HepG2 (cell line): ENCODE measurements around the gene RHOT2. TPM values are rescaled to one million over a fixed set of nuclear protein-coding genes. Genes with fewer than 3 reads are reported as not detected.

Source experiments
- ARNTL ChIP-seq: sonication (generic); formaldehyde crosslinking; IDR thresholded peaks from 2 replicates; pipeline ENCODE4 v1.4.0; 2020; ENCODE audit warnings: mild to moderate bottlenecking, missing genetic modification reagents
- BRCA1 ChIP-seq: sonication (generic); formaldehyde crosslinking; IDR thresholded peaks from 2 replicates; pipeline ENCODE4 v1.4.0; 2020; ENCODE audit warnings: missing genetic modification reagents
- FOSL1 ChIP-seq: sonication (generic); formaldehyde crosslinking; IDR thresholded peaks from 2 replicates; pipeline ENCODE4 v1.9.0; 2021; ENCODE audit warnings: missing genetic modification reagents, borderline replicate concordance
- HNF4G ChIP-seq, 2 experiments: sonication (generic) in 1 of 2; formaldehyde crosslinking in 1 of 2; IDR thresholded peaks; 2 replicates each; pipeline versions ENCODE4 v1.4.0 to v1.6.1; 2011 to 2020; ENCODE audit warnings: borderline replicate concordance in 2 of 2, low read depth in 2 of 2, mild to moderate bottlenecking in 2 of 2, low read length in 1 of 2, missing genetic modification reagents in 1 of 2, moderate library complexity in 1 of 2
- NR2C2 ChIP-seq: sonication (generic); formaldehyde crosslinking; IDR thresholded peaks from 2 replicates; pipeline ENCODE4 v1.4.0; 2020; ENCODE audit warnings: missing genetic modification reagents, mild to moderate bottlenecking, moderate library complexity, borderline replicate concordance
- NR2F1 ChIP-seq, 2 experiments: fragments of 450-650 bp in 1 of 2; formaldehyde crosslinking in 1 of 2; IDR thresholded peaks; 2 replicates each; pipeline versions ENCODE4 v1.5.0 to v1.6.1; 2016 to 2020; ENCODE audit warnings: mild to moderate bottlenecking in 1 of 2, missing compliant biosample characterization in 1 of 2, missing genetic modification reagents in 1 of 2, moderate library complexity in 1 of 2
- PCBP2 ChIP-seq: fragments of 200-400 bp; formaldehyde crosslinking; optimal IDR thresholded peaks from 2 replicates; pipeline ENCODE3; 2018; ENCODE audit warnings: low read length, low read depth; ENCODE audit not compliant: poor library complexity, severe bottlenecking
- SNAPC4 ChIP-seq: sonication (generic); formaldehyde crosslinking; IDR thresholded peaks from 2 replicates; pipeline ENCODE4 v1.4.0; 2020; ENCODE audit warnings: mild to moderate bottlenecking, missing genetic modification reagents
- SNRNP70 ChIP-seq: fragments of 200-400 bp; formaldehyde crosslinking; IDR thresholded peaks from 2 replicates; pipeline ENCODE4 v1.6.1; 2017; ENCODE audit warnings: mild to moderate bottlenecking, low read depth, low read length, moderate library complexity
- SOX5 ChIP-seq: IDR thresholded peaks from 2 replicates; pipeline ENCODE4 v1.6.1; 2016; ENCODE audit warnings: borderline replicate concordance
- TEAD3 ChIP-seq: optimal IDR thresholded peaks from 2 replicates; pipeline ENCODE3; 2016; ENCODE audit warnings: borderline replicate concordance
- TFDP1 ChIP-seq: IDR thresholded peaks from 2 replicates; pipeline ENCODE4 v1.6.1; 2016; ENCODE audit warnings: missing compliant biosample characterization, missing genetic modification reagents, borderline replicate concordance
- ZBTB1 ChIP-seq: sonication (generic); formaldehyde crosslinking; IDR thresholded peaks from 2 replicates; pipeline ENCODE4 v1.4.0; 2020; ENCODE audit warnings: missing genetic modification reagents, borderline replicate concordance
- ZBTB21 ChIP-seq: sonication (generic); formaldehyde crosslinking; IDR thresholded peaks from 2 replicates; pipeline ENCODE4 v1.4.0; 2020; ENCODE audit warnings: missing genetic modification reagents
- ZMYM2 ChIP-seq: sonication (generic); formaldehyde crosslinking; IDR thresholded peaks from 2 replicates; pipeline ENCODE4 v1.8.0; 2022; ENCODE audit warnings: mild to moderate bottlenecking, missing genetic modification reagents
- ZNF160 ChIP-seq: sonication (generic); formaldehyde crosslinking; IDR thresholded peaks from 2 replicates; pipeline ENCODE4 v1.8.0; 2022; ENCODE audit warnings: mild to moderate bottlenecking, inconsistent platforms, missing genetic modification reagents
- ZNF451 ChIP-seq: sonication (generic); formaldehyde crosslinking; IDR thresholded peaks from 2 replicates; pipeline ENCODE4 v1.5.0; 2020; ENCODE audit warnings: mild to moderate bottlenecking, missing genetic modification reagents
- ZNF746 ChIP-seq: sonication (generic); formaldehyde crosslinking; IDR thresholded peaks from 2 replicates; pipeline ENCODE4 v1.8.0; 2022; ENCODE audit warnings: mild to moderate bottlenecking, missing genetic modification reagents
- ZNF749 ChIP-seq: sonication (generic); formaldehyde crosslinking; IDR thresholded peaks from 2 replicates; pipeline ENCODE4 v1.8.0; 2022; ENCODE audit warnings: mild to moderate bottlenecking, missing genetic modification reagents, moderate library complexity, borderline replicate concordance
- ZNF768 ChIP-seq: sonication (generic); formaldehyde crosslinking; IDR thresholded peaks from 2 replicates; pipeline ENCODE4 v1.4.0; 2020; ENCODE audit warnings: missing genetic modification reagents
- polyA plus RNA-seq, 8 experiments: library from polyadenylated mRNA; depleted of rRNA in 3 of 8; stranded (reverse) in 7 of 8; unstranded in 1 of 8; fragments of >200 nt; fragmentation: Illumina TruSeq in 4 of 8; extraction: Trizol in 4 of 8; gene quantifications; 2 replicates each; pipeline versions ENCODE4 v1.2.1 to v1.2.3, GENCODE V29; 2011 to 2016; ENCODE audit warnings: low read depth in 4 of 8, missing spikeins in 1 of 8, mixed read lengths in 1 of 8; ENCODE audit not compliant: insufficient read depth in 1 of 8
- total RNA-seq, 5 experiments: library from RNA; depleted of rRNA; stranded (reverse); fragments of >200 nt; fragmentation: Illumina TruSeq; extraction: Trizol; gene quantifications; 2 replicates each; pipeline ENCODE4 v1.2.3, GENCODE V29; 2016; ENCODE audit warnings: low read depth in 1 of 5
- TF ChIP-seq, protein P1 (sequence below): sonication (generic); formaldehyde crosslinking; IDR thresholded peaks from 2 replicates; pipeline ENCODE4 v1.9.0; 2021; ENCODE audit warnings: missing genetic modification reagents, borderline replicate concordance
- TF ChIP-seq, protein P2 (sequence below): sonication (generic); formaldehyde crosslinking; IDR thresholded peaks from 2 replicates; pipeline ENCODE4 v1.4.0; 2020; ENCODE audit warnings: mild to moderate bottlenecking, missing genetic modification reagents

Gene RHOT2
- total and polyA plus RNA-seq, 2 of the 13 experiments (the other 11 are each of a cell fraction or from before 2014, with no cell fraction given) = 63.6 to 76.9 TPM

DNA sequence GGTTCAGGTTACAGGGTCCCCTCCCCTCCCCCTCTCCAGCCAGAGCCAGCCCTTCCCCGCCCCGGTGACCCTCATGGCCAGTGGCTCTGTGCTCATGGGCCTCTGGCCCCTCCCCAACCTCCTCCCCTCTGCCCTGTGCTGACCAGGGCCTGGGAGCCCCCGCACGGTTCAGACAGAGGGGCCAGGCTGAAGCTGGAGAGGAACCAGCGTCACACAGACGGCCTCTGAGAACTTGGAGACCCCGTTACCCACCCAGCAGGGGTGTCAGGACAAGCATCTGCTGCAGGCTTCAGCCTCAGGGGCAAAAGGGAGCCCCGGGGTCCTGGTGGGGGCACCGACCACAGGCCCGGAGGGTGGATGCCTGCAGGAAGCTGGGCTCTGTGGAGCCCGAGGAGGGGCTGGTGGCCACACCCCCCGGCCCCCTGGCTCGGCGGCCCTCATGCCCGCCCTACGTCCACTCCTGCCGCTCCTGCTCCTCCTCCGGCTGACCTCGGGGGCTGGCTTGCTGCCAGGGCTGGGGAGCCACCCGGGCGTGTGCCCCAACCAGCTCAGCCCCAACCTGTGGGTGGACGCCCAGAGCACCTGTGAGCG is 37.0 kb upstream of the RHOT2 start, which contains the start of gene WFIKKN1 (continued):
- TF ChIP-seq NR2C2 (CRISPR knock-in tag) = peak; percentile 55; the same call in 1 of the 2 replicates
- TF ChIP-seq ZBTB21 (CRISPR knock-in tag) = no peak
- TF ChIP-seq TEAD3 (CRISPR knock-in tag) = no peak
- TF ChIP-seq SNRNP70 = no peak
- peak; percentile 46; the same call in 1 of the 2 replicates for TF ChIP-seq ZNF749
- no peak for TF ChIP-seq TFDP1 (CRISPR knock-in tag)
- 0 out of 2 replicates have a peak, but pooled peaks have one; percentile 54 for TF ChIP-seq SNAPC4
- peak in 1 of 2 experiments; percentile 10; a peak in 1 of 4 replicates for TF ChIP-seq NR2F1 (CRISPR knock-in tag; IDR thresholded peaks at IDR 0.05)
- no peak for TF ChIP-seq HNF4G (IDR thresholded peaks at IDR 0.05; ENCODE audit: borderline replicate concordance, low read depth, low read length)
- TF ChIP-seq HNF4G (CRISPR knock-in tag; IDR thresholded peaks at IDR 0.05; ENCODE audit: borderline replicate concordance, low read depth) = no peak
- no peak for TF ChIP-seq ZNF451 (CRISPR knock-in tag)
- peak; percentile 81 for TF ChIP-seq ZNF746 (CRISPR knock-in tag)
- no peak for TF ChIP-seq FOSL1
- TF ChIP-seq, protein P1, sequence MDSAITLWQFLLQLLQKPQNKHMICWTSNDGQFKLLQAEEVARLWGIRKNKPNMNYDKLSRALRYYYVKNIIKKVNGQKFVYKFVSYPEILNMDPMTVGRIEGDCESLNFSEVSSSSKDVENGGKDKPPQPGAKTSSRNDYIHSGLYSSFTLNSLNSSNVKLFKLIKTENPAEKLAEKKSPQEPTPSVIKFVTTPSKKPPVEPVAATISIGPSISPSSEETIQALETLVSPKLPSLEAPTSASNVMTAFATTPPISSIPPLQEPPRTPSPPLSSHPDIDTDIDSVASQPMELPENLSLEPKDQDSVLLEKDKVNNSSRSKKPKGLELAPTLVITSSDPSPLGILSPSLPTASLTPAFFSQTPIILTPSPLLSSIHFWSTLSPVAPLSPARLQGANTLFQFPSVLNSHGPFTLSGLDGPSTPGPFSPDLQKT (CRISPR knock-in tag) = no peak
- no peak for TF ChIP-seq ZNF768 (CRISPR knock-in tag)
- TF ChIP-seq ZNF160 (CRISPR knock-in tag) = no peak
- no peak for TF ChIP-seq ZBTB1 (CRISPR knock-in tag)
- TF ChIP-seq ZMYM2 = no peak
- TF ChIP-seq, protein P2, sequence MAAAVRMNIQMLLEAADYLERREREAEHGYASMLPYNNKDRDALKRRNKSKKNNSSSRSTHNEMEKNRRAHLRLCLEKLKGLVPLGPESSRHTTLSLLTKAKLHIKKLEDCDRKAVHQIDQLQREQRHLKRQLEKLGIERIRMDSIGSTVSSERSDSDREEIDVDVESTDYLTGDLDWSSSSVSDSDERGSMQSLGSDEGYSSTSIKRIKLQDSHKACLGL = no peak
- TF ChIP-seq PCBP2 = no peak
- TF ChIP-seq BRCA1 (CRISPR knock-in tag) = no peak
- no peak for TF ChIP-seq SOX5 (CRISPR knock-in tag)
- TF ChIP-seq ARNTL (CRISPR knock-in tag) = no peak; the same call in 1 of the 2 replicates
